Activated T-helper 17 cell treated with anti-CD3 and anti-CD28 coated beads, Interleukin-2, amount 50 U/mL, for 72 hours (primary cell): ENCODE measurements around the gene ADAT3. TPM values are rescaled to one million over a fixed set of nuclear protein-coding genes. Genes with fewer than 3 reads are reported as not detected.

Experiments used
- ATAC-seq: fragments of 150-1000 bp; cut with Tn5 transposase; replicated peaks from 2 replicates; pipeline ENCODE4 v1.10.0; 2021; ENCODE audit warnings: mild to moderate bottlenecking, moderate library complexity
- H3K27ac Mint-ChIP-seq: one replicate; pipeline ENCODE4 v1.8.0; 2022; ENCODE audit warnings: mixed read lengths
- H3K27me3 Mint-ChIP-seq: one replicate; pipeline ENCODE4 v1.8.0; 2022; ENCODE audit warnings: mixed read lengths
- H3K36me3 Mint-ChIP-seq: one replicate; pipeline ENCODE4 v1.8.0; 2022; ENCODE audit warnings: low read depth, mild to moderate bottlenecking, mixed read lengths
- H3K4me1 Mint-ChIP-seq: one replicate; pipeline ENCODE4 v1.8.0; 2022; ENCODE audit warnings: mixed read lengths
- H3K4me3 Mint-ChIP-seq: one replicate; pipeline ENCODE4 v1.8.0; 2022; ENCODE audit warnings: mild to moderate bottlenecking, mixed read lengths
- H3K9me3 Mint-ChIP-seq: one replicate; pipeline ENCODE4 v1.8.0; 2022; ENCODE audit warnings: mixed read lengths
- total RNA-seq, 2 donors: library from RNA; stranded (reverse); gene quantifications; one replicate each; pipeline ENCODE4 v1.2.3, GENCODE V29; 2022

Gene ADAT3
- total RNA-seq, 2 donors from 2014 or later, result 11.6 to 12.2 TPM

DNA sequence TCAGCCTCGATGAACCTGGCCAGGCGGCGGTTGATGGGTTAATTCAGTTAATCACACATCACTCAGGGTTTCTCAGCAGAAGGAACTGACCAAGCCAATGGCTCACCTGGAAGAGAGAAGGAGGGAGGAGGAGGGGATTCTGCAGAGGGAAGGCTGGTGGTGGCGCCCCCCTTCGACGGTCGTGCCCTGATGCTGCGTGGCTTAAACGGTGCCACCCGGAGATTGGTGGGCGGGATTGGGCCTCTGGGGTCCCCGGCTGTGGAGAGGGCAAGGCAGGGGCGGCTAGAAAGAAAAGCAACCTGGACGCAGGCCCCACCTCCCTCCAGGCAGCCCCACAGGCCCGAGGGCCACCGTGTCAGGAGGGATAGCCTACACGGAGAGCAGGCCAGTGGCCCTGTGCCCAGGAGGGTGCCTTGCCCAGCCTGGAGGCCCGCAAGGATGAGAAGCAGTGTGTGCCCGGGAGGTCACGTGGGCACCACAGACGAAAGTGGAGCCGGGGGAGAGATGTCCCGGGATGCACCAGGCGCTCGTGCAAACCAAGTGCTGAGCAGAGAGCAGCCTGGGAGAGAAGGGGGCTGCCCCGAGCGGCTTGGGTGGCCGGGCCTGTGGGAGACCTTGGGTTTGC is 51.8 kb downstream of the ADAT3 start:
- no peaks in the 10 kb centered on the region for H3K27me3 Mint-ChIP-seq
- H3K27ac Mint-ChIP-seq, result no peak overlapping the region
- no peaks in the 10 kb centered on the region for H3K9me3 Mint-ChIP-seq
- ATAC-seq, result no peak
- H3K4me3 Mint-ChIP-seq, result no peak overlapping the region
- peaks cover 8% of the 10 kb centered on the region for H3K36me3 Mint-ChIP-seq
- H3K4me1 Mint-ChIP-seq, result no peaks in the 10 kb centered on the region

DNA sequence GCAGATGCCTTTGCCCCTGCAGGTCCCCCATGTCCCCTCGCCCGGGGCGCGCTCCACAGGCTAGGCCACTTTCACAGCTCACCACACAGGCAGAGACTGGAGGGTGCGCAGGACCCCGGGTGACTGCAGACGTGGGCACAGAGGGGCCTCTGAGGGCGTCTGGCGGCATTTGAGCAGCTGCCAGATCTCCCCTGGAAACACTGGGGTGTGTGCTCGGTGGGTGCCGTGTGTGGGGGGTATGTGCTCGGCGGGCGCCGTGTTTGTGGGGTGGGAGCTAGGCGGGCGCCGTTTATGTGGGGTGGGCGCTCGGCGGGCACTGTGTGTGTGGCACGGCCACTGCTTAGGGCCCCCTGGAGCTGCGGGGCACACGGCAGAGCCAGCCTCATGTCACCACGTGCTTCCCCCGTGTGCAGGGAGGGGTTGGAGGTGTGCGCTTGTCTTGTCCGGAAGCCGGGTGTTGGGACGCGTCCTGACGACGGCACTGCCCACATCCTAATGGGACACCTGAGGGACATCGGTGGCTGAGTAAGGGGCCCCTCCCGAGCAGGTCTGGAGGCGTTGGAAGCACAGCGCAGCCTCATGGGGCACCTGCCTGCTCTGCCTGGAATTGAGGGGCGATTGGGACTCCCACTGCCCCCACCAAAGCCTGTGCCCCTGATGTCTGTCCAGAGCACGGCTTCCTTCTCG is 52.5 kb downstream of the ADAT3 start:
- no peaks in the 10 kb centered on the region for H3K9me3 Mint-ChIP-seq
- no peaks in the 10 kb centered on the region for H3K4me1 Mint-ChIP-seq
- no peak overlapping the region for H3K4me3 Mint-ChIP-seq
- no peaks in the 10 kb centered on the region for H3K27me3 Mint-ChIP-seq
- ATAC-seq, result no peak
- H3K36me3 Mint-ChIP-seq, result peaks cover 2% of the 10 kb centered on the region
- H3K27ac Mint-ChIP-seq, result no peak overlapping the region

DNA sequence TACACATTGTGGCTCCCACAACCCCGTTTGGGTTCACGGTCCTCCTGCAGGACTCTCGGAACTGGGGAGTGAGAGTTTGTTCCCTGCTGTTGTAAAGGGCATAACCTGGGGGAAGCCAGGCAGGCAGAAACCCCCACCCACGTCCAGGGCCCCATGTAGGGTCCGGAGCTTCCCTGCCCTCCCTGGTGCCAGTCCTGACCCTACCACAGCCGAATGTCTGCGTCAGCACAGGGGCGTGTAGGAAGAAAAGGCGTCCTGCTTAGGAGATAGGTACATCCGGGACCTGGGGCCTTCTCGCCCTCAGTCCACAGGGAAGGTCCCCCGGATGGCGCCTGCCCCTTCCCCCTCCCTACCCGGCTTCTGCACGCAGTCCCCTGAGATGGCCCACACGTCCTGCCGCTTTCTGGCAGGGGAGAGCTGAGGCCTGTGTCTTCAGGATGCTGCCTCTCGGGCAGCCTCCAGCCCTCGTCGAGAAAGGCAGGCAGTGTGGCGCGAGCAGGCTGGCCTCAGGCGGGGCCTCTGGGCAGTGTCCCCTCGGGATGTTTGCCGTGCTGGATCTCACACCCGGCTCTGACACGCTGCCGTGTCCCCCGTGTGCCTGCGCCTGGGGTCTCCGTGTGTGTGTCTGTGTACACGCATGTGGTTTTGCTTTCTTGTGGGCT is 54.9 kb downstream of the ADAT3 start:
- peaks cover 4% of the 10 kb centered on the region for H3K36me3 Mint-ChIP-seq
- no peak overlapping the region for H3K4me3 Mint-ChIP-seq
- no peak for ATAC-seq
- no peaks in the 10 kb centered on the region for H3K27me3 Mint-ChIP-seq
- no peaks in the 10 kb centered on the region for H3K4me1 Mint-ChIP-seq
- H3K9me3 Mint-ChIP-seq, result no peaks in the 10 kb centered on the region
- no peak overlapping the region for H3K27ac Mint-ChIP-seq

GRCh38 chr19:1961000-1961883 is 56.0 kb downstream of the ADAT3 start:
- H3K9me3 Mint-ChIP-seq, result no peaks in the 10 kb centered on the region
- H3K4me3 Mint-ChIP-seq, result no peak overlapping the region
- H3K27ac Mint-ChIP-seq, result no peak overlapping the region
- H3K4me1 Mint-ChIP-seq, result peaks cover 5% of the 10 kb centered on the region
- H3K36me3 Mint-ChIP-seq, result peaks cover 4% of the 10 kb centered on the region
- ATAC-seq, result no peak
- H3K27me3 Mint-ChIP-seq, result no peaks in the 10 kb centered on the region

- peaks cover 7% of the 10 kb centered on the region for H3K4me1 Mint-ChIP-seq
- no peaks in the 10 kb centered on the region for H3K9me3 Mint-ChIP-seq
- ATAC-seq, result no peak
- H3K27me3 Mint-ChIP-seq, result no peaks in the 10 kb centered on the region
- peaks cover 4% of the 10 kb centered on the region for H3K36me3 Mint-ChIP-seq
- H3K27ac Mint-ChIP-seq, result no peak overlapping the region
- no peak overlapping the region for H3K4me3 Mint-ChIP-seq
Observed at GRCh38 chr19:1962674-1963073, 57.5 kb downstream of the ADAT3 start.

Other genes with a start within 250 kb of the ADAT3 start
- not detected for gene ONECUT3, start 151.9 kb upstream of the ADAT3 start, total RNA-seq
- 10 to 100 TPM; 10.1 to 44.8 TPM for gene ATP8B3, start 93.1 kb upstream of the ADAT3 start, total RNA-seq
- gene REXO1, start 56.9 kb upstream of the ADAT3 start, total RNA-seq, result 10 to 100 TPM; 39.7 to 50.0 TPM
- 10 to 100 TPM; 16.3 to 32.9 TPM for gene KLF16, start 41.8 kb upstream of the ADAT3 start, total RNA-seq
- 100 to 1,000 TPM in 1 of 2 donors, 10 to 100 TPM in 1; 84.4 to 109 TPM for gene ABHD17A, start 19.9 kb upstream of the ADAT3 start, total RNA-seq
- 10 to 100 TPM; 31.7 to 36.4 TPM for gene SCAMP4, start within 50 bp of the ADAT3 start, total RNA-seq
- 10 to 100 TPM; 50.2 to 50.7 TPM for gene CSNK1G2, start 35.8 kb downstream of the ADAT3 start, total RNA-seq
- gene BTBD2, start 110.3 kb downstream of the ADAT3 start, total RNA-seq, result 10 to 100 TPM; 44.2 to 56.0 TPM
- 100 to 1,000 TPM; 280 to 525 TPM for gene MKNK2, start 145.8 kb downstream of the ADAT3 start, total RNA-seq
- gene MOB3A, start 190.9 kb downstream of the ADAT3 start, total RNA-seq, result 100 to 1,000 TPM; 271 to 387 TPM
- 100 to 1,000 TPM in 1 of 2 donors, 10 to 100 TPM in 1; 13.9 to 143 TPM for gene IZUMO4, start 191.5 kb downstream of the ADAT3 start, total RNA-seq
- 100 to 1,000 TPM in 1 of 2 donors, 10 to 100 TPM in 1; 83.6 to 108 TPM for gene AP3D1, start 246.2 kb downstream of the ADAT3 start, total RNA-seq